Ovary (tissue), 3 donors: ENCODE results near the gene BNC2.

Source experiments
- EP300 ChIP-seq: sonication (generic); formaldehyde crosslinking; IDR thresholded peaks from one replicate; pipeline ENCODE4 v1.6.1; 2017; ENCODE audit warnings: antibody characterized with exemption
- POLR2A ChIP-seq: fragments of 450-650 bp; IDR thresholded peaks from one replicate; pipeline ENCODE4 v1.6.1; 2017; ENCODE audit warnings: antibody characterized with exemption, mild to moderate bottlenecking, moderate library complexity
- TF ChIP-seq, protein P1 (sequence below), 3 donors: fragments of 450-650 bp in 2 of 3; fragments of 200-600 bp in 1 of 3; IDR thresholded peaks; one replicate each; pipeline versions ENCODE4 v1.5.1 to v1.8.0; 2016 to 2022; ENCODE audit warnings: antibody characterized with exemption in 3 of 3, mild to moderate bottlenecking in 1 of 3
- donor health status: DM: no; HTN: no; CAD: no.

DNA sequence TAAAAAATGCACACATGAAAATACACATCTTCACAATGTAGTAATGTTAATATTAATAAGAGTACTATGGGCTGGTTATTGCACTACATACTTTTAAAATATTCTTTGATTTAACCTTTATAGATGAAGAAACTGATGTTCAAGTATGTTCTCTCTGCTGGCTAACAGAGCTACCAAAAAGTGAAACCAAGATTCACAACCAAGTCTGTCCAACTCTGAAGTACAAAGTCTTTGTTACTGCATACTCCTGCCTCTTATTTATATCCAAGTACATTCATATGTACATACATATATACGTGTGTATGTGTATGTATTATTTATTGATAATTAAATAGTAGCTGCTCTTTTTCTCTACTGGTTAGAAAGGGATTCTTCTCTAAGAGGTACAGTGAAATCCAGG, 325.6 kb downstream of the BNC2 start:
- TF ChIP-seq, protein P1, sequence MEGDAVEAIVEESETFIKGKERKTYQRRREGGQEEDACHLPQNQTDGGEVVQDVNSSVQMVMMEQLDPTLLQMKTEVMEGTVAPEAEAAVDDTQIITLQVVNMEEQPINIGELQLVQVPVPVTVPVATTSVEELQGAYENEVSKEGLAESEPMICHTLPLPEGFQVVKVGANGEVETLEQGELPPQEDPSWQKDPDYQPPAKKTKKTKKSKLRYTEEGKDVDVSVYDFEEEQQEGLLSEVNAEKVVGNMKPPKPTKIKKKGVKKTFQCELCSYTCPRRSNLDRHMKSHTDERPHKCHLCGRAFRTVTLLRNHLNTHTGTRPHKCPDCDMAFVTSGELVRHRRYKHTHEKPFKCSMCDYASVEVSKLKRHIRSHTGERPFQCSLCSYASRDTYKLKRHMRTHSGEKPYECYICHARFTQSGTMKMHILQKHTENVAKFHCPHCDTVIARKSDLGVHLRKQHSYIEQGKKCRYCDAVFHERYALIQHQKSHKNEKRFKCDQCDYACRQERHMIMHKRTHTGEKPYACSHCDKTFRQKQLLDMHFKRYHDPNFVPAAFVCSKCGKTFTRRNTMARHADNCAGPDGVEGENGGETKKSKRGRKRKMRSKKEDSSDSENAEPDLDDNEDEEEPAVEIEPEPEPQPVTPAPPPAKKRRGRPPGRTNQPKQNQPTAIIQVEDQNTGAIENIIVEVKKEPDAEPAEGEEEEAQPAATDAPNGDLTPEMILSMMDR (IDR thresholded peaks at IDR 0.05), result no peak
- no peak for TF ChIP-seq POLR2A
- TF ChIP-seq EP300, result no peak
